Muscle of leg (tissue), 11 donors: Measurements from ENCODE around the gene HYOU1. TPM values are rescaled to one million over a fixed set of nuclear protein-coding genes. Genes with fewer than 3 reads are reported as not detected.
"Not testable (repeated sequence)": the region's sequence is repeated elsewhere in the genome, so short reads cannot be mapped to it uniquely, and the experiment has no call there.

Source experiments
- DNase-seq: peaks from one replicate; pipeline ENCODE4 v3.0.0; 2013
- H3K27ac ChIP-seq: one replicate; pipeline ENCODE4 v1.5.1; 2013; ENCODE audit warnings: mild to moderate bottlenecking, low read length, control low read depth
- H3K27me3 ChIP-seq: one replicate; pipeline ENCODE4 v1.6.1; 2013; ENCODE audit warnings: low read length; ENCODE audit not compliant: control insufficient read depth, insufficient read depth
- H3K36me3 ChIP-seq: one replicate; pipeline ENCODE4 v1.6.1; 2013; ENCODE audit warnings: low read length; ENCODE audit not compliant: control insufficient read depth, insufficient read depth
- H3K4me1 ChIP-seq: one replicate; pipeline ENCODE4 v1.6.1; 2013; ENCODE audit warnings: low read length; ENCODE audit not compliant: control insufficient read depth, insufficient read depth
- H3K4me3 ChIP-seq: one replicate; pipeline ENCODE4 v1.5.1; 2013; ENCODE audit warnings: low read length, control low read depth
- H3K9me3 ChIP-seq: replicated peaks from 2 replicates; pipeline ENCODE4 v1.6.1; 2013; ENCODE audit warnings: low read depth, low read length; ENCODE audit not compliant: control insufficient read depth
- WGBS: methylation state at CpG from one replicate; pipeline ENCODE4 v1.1.5; 2013; ENCODE audit warnings: missing lambda C conversion rate; ENCODE audit not compliant: insufficient coverage; 5-methylcytosine and 5-hydroxymethylcytosine counted together
- polyA plus RNA-seq, 8 donors: library from polyadenylated mRNA; unstranded; fragments of 120-200 nt; gene quantifications; one replicate each; pipeline versions ENCODE4 v1.2.1 to v1.2.3, GENCODE V29; 2013; ENCODE audit warnings: inconsistent platforms in 1 of 8, low replicate concordance in 1 of 8; ENCODE audit not compliant: insufficient read length in 8 of 8, insufficient read depth in 1 of 8
- total RNA-seq: library from RNA; stranded (reverse); fragments of 120-200 nt; gene quantifications from one replicate; pipeline ENCODE4 v1.2.4, GENCODE V29; 2013

The HYOU1 gene
- total and polyA plus RNA-seq, 9 donors, result 30.1 to 64.0 (median 45.0) TPM

GRCh38 chr11:119023741-119024140, 33.3 kb downstream of the HYOU1 start:
- no peak for DNase-seq
- Histone ChIP-seq H3K36me3 (peaks cover 76% of the 10 kb centered on the region), H3K4me1 (peaks cover 19% of the 10 kb centered on the region), H3K9me3 (no peaks in the 10 kb centered on the region), H3K4me3 (no peak overlapping the region), H3K27me3 (no peaks in the 10 kb centered on the region), H3K27ac (no peak overlapping the region)

DNA sequence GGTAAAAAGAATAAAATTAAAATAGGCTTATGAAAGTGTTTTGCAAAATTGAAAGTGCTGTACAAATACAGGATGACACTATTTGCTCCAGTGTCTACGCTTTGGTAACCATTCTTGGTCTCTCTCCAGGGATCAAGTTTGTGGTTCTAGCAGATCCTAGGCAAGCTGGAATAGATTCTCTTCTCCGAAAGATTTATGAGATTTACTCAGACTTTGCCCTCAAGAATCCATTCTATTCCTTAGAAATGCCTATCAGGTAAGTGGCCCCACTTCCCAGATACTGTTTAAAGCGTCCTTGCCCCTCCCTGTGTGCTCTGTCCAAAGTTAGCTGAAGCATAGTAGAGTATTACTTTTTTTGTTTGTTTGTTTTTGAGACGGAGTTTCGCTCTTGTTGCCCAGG, 35.4 kb downstream of the HYOU1 start:
- no peak for DNase-seq
- no peaks in the 10 kb centered on the region for H3K27me3 ChIP-seq
- peaks cover 13% of the 10 kb centered on the region for H3K4me1 ChIP-seq
- no peak overlapping the region for H3K27ac ChIP-seq
- WGBS, result 98% methylated on average over 4 of the region's 5 CpGs
- H3K36me3 ChIP-seq, result peaks cover 59% of the 10 kb centered on the region
- H3K9me3 ChIP-seq, result no peaks in the 10 kb centered on the region
- no peak overlapping the region for H3K4me3 ChIP-seq

DNA sequence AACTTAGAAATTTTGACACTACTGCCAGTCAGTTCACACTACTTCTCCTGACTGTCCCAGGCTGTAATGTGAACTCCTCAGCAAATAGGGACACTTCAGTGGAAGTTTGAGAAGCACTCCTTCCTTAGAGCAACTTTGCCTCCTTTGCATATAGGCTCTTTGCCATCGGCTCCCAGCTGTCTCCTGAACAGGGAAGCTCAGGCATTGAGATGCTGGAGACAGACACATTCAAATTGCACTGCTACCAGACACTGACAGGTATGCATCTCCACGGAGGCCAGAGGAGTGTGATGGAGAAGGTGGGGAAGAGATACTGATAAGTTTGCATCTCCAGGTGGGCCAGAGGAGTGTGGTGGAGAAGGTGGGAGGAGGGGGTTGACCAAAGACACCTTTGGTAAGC, 37.0 kb downstream of the HYOU1 start:
- WGBS, result 75% methylated on average over 1 of the region's 2 CpGs
- H3K4me1 ChIP-seq, result peaks cover 18% of the 10 kb centered on the region
- peaks cover 61% of the 10 kb centered on the region for H3K36me3 ChIP-seq
- no peak for DNase-seq
- no peaks in the 10 kb centered on the region for H3K27me3 ChIP-seq
- H3K27ac ChIP-seq, result no peak overlapping the region
- H3K4me3 ChIP-seq, result no peak overlapping the region
- no peaks in the 10 kb centered on the region for H3K9me3 ChIP-seq

DNA sequence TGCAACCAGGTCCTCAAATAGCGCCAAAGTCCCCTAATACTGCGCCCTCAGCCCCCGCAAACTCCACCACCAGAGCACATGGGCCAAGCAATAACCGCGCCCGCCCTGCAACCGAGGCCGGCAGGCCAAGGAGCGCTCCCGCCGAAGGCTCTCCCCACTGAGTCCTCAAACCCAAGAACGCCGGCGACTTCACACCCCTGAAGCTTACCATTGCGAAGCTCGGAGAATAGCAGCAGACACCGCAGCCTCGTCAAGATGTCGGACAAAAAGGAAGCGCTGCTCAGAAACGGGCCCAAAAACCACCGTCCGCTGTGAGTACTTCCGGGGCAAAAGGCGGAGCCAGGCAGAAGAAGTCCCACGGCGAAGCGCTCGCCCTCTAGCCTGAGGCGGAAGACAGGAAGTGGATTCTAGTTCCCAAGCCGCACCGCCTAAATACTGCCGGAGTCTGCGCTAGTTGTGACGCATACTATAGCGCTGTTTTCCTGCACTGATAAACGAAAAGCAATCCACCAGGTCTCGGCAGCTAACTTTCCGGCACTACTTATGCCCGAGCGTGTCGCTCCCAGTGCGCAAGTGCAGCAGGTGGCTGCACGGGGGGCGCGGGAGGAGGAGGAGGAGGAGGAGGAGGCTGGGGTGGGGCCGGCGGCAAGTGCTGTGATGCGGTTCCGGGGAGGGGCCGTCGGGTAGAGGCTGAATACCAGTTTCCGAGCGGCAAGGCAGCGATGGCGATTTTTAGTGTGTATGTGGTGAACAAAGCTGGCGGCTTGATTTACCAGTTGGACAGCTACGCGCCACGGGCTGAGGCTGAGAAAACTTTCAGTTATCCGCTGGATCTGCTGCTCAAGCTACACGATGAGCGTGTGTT, 38.7 kb downstream of the HYOU1 start, which contains the start of the genes RPS25 and TRAPPC4:
Gene RPS25 (minus strand): TSS at position 270 of the 865 bp plus-strand sequence. CDS start 59 bp downstream, at position 211.
Gene TRAPPC4 (plus strand): TSS at position 693 of the 865 bp plus-strand sequence. CDS start 30 bp downstream, at position 723.
- Histone ChIP-seq H3K27me3 (no peaks in the 10 kb centered on the region), H3K4me1 (peaks cover 18% of the 10 kb centered on the region), H3K9me3 (no peaks in the 10 kb centered on the region), H3K36me3 (peaks cover 59% of the 10 kb centered on the region), H3K27ac (peak within 1 kb of the TSS; percentile 98), H3K4me3 (peak within 1 kb of the TSS; percentile 90)
- under 1% methylated on average over 63 of the region's 63 CpGs for WGBS
- peak; percentile 99 for DNase-seq

DNA sequence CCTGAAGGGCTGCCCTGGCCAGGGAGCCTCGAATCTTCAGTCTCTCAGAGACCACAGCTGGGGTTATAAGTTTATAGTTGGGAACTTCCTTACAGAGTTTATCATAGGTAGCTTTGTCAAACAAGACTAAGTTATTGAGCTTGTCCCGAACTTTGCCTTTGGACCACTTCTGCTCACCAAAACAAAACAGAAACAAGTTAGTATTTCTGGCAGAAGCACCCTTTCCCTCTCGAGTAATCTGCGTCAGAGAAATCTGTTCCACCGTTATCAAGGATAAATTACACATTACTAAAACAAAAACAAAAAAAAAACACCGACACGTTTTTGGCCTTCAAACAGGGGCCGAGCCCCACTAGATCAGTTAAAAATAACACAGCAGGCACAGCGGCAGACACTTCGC, 39.6 kb downstream of the HYOU1 start:
- not testable (repeated sequence) for H3K27me3 ChIP-seq, DNase-seq, H3K9me3 ChIP-seq
- H3K4me3 ChIP-seq, result peak overlapping the region; percentile 90
- peaks cover 58% of the 10 kb centered on the region for H3K36me3 ChIP-seq
- WGBS, result 0% methylated on average over 4 of the region's 10 CpGs
- peak overlapping the region; percentile 98 for H3K27ac ChIP-seq
- H3K4me1 ChIP-seq, result peaks cover 18% of the 10 kb centered on the region

- H3K27ac ChIP-seq, result no peak overlapping the region
These were observed 40.6 kb downstream of the HYOU1 start for GRCh38 chr11:119016216-119017009.

GRCh38 chr11:119015054-119015611, 41.9 kb downstream of the HYOU1 start:
- Histone ChIP-seq H3K27ac (no peak overlapping the region), H3K9me3 (no peaks in the 10 kb centered on the region), H3K4me1 (peaks cover 18% of the 10 kb centered on the region), H3K36me3 (peaks cover 60% of the 10 kb centered on the region), H3K27me3 (no peaks in the 10 kb centered on the region), H3K4me3 (no peak overlapping the region)
- DNase-seq, result no peak
- 62% methylated on average over 7 of the region's 8 CpGs for WGBS

More at GRCh38 chr11:119016216-119017009, 40.6 kb downstream of the HYOU1 start:
- Histone ChIP-seq H3K4me1 (peaks cover 18% of the 10 kb centered on the region), H3K27me3 (no peaks in the 10 kb centered on the region), H3K36me3 (peaks cover 58% of the 10 kb centered on the region), H3K9me3 (no peaks in the 10 kb centered on the region), H3K4me3 (no peak overlapping the region)
- no peak for DNase-seq
- WGBS, result 58% methylated on average over 10 of the region's 14 CpGs

DNA sequence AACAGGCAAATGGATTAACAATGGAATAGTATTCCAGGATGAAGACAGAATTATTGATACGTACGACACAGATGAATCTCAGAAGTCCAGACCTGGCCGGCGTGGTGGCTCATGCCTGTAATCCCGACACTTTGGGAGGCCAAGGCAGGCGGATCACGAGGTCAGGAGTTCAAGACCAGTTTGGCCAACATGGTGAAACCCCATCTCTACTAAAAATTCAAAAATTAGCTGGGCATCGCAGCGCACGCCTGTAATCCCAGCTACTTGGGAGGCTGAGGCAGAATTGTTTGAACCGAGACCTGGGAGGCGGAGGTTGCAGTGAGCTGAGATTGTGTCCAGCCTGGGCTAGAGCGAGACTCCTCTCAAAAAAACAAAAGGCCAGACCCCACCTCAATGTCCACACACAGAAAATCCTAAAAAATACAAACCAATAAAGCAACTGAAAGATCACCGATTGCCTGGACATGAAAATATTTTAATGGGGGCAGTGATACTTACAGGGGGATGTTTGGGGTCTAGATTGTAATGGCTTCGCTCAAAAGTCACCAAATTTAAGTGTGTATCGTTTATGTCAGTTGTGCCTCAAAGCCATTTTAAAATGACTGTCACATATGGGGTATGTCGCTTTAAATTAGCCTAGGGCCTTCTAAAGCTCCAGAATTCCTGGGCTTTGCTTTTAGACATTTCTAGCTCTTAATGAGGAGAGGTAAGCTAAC, 42.6 kb downstream of the HYOU1 start:
- Histone ChIP-seq H3K9me3 (no peaks in the 10 kb centered on the region), H3K4me3 (no peak overlapping the region), H3K27me3 (no peaks in the 10 kb centered on the region), H3K4me1 (peaks cover 12% of the 10 kb centered on the region), H3K27ac (no peak overlapping the region), H3K36me3 (peaks cover 64% of the 10 kb centered on the region)
- WGBS, result 90% methylated on average over 12 of the region's 17 CpGs
- DNase-seq, result no peak

- no peak for DNase-seq
- H3K4me3 ChIP-seq, result no peak overlapping the region
- H3K36me3 ChIP-seq, result peaks cover 68% of the 10 kb centered on the region
- H3K4me1 ChIP-seq, result peaks cover 12% of the 10 kb centered on the region
- no peaks in the 10 kb centered on the region for H3K27me3 ChIP-seq
- no peaks in the 10 kb centered on the region for H3K9me3 ChIP-seq
- WGBS, result no CpG with 5 or more reads among the region's 3 CpGs
- no peak overlapping the region for H3K27ac ChIP-seq
These were observed 44.3 kb downstream of the HYOU1 start for GRCh38 chr11:119012629-119013170.
